SK-N-SH (cell line): Measurements from ENCODE around the gene FSIP1. TPM values are rescaled to one million over a fixed set of nuclear protein-coding genes. Genes with fewer than 3 reads are reported as not detected.

Experiments used
- CTCF ChIA-PET: fragments of 300-600, 350-600 bp; formaldehyde crosslinking; extraction: SDS; loops from one replicate; lab custom pipeline; 2021; lab: Yijun Ruan, JAX
- POLR2A ChIA-PET: fragments of 350-600 bp; sonication (Branson Sonifier 250); formaldehyde crosslinking; extraction: SDS; loops from one replicate; lab custom pipeline; 2020; ENCODE audit warnings: antibody characterized with exemption, inconsistent platforms; lab: Yijun Ruan, JAX
- DNase-seq: peaks from one replicate; pipeline ENCODE4 v3.0.0; 2012
- H2AFZ ChIP-seq: fragments of 200-600 bp; sonication (generic); 2 replicates; pipeline ENCODE4 v1.8.1; 2016; ENCODE audit warnings: antibody characterized with exemption, mild to moderate bottlenecking, low read depth
- H3F3A ChIP-seq: fragments of 200-600 bp; sonication (generic); replicated peaks from 2 replicates; pipeline ENCODE3; 2016; ENCODE audit warnings: antibody characterized with exemption, mild to moderate bottlenecking; ENCODE audit not compliant: insufficient read depth
- H3K27ac ChIP-seq, 2 experiments: fragments of 200-500 bp in 1 of 2; fragments of 200-600 bp in 1 of 2; sonication (Bioruptor generic) in 1 of 2; sonication (generic), shearing (Covaris generic) in 1 of 2; 2 replicates each; pipeline versions ENCODE4 v1.5.1 to v1.6.1; 2014 to 2016; ENCODE audit warnings: low read depth in 2 of 2, inconsistent platforms in 1 of 2, low read length in 1 of 2, mild to moderate bottlenecking in 1 of 2, mixed read lengths in 1 of 2
- H3K27me3 ChIP-seq: fragments of 200-600 bp; sonication (generic), shearing (Covaris generic); 2 replicates; pipeline ENCODE4 v1.6.1; 2016; ENCODE audit warnings: mixed run types; ENCODE audit not compliant: insufficient read depth
- H3K36me3 ChIP-seq, 2 experiments: fragments of 200-500 bp in 1 of 2; fragments of 200-600 bp in 1 of 2; sonication (Bioruptor generic) in 1 of 2; sonication (generic) in 1 of 2; replicated peaks in 1 of 2; 2 replicates each; pipeline versions ENCODE3 to v1.5.1; 2014 to 2016; ENCODE audit warnings: low read length in 1 of 2, mild to moderate bottlenecking in 1 of 2; ENCODE audit not compliant: insufficient read depth in 2 of 2, control insufficient read depth in 1 of 2
- H3K4me1 ChIP-seq, 2 experiments: fragments of 200-500 bp in 1 of 2; fragments of 200-600 bp in 1 of 2; sonication (Bioruptor generic) in 1 of 2; sonication (generic), shearing (Covaris generic) in 1 of 2; 2 replicates each; pipeline versions ENCODE4 v1.5.1 to v1.6.1; 2014 to 2016; ENCODE audit warnings: low read depth in 1 of 2, low read length in 1 of 2, mixed run types in 1 of 2; ENCODE audit not compliant: insufficient read depth in 2 of 2, control insufficient read depth in 1 of 2
- H3K4me2 ChIP-seq: fragments of 200-600 bp; sonication (generic), shearing (Covaris generic); 2 replicates; pipeline ENCODE4 v1.6.1; 2017; ENCODE audit warnings: mixed run types
- H3K4me3 ChIP-seq, 2 experiments: fragments of 200-500 bp in 1 of 2; fragments of 200-600 bp in 1 of 2; sonication (Bioruptor generic) in 1 of 2; sonication (generic), shearing (Covaris generic) in 1 of 2; 2 replicates each; pipeline versions ENCODE4 v1.5.1 to v1.8.1; 2014 to 2016; ENCODE audit warnings: low read depth in 2 of 2, inconsistent platforms in 1 of 2, low read length in 1 of 2, mild to moderate bottlenecking in 1 of 2, mixed read lengths in 1 of 2, moderate library complexity in 1 of 2
- H3K79me2 ChIP-seq: fragments of 200-600 bp; sonication (generic); 2 replicates; pipeline ENCODE4 v1.8.1; 2017; ENCODE audit warnings: mild to moderate bottlenecking; ENCODE audit not compliant: insufficient read depth
- H3K9ac ChIP-seq: fragments of 200-600 bp; sonication (generic); 2 replicates; pipeline ENCODE4 v1.6.1; 2017; ENCODE audit warnings: mixed run types
- H3K9me2 ChIP-seq: fragments of 200-600 bp; sonication (generic); 2 replicates; pipeline ENCODE4 v1.6.1; 2017; ENCODE audit warnings: mixed run types
- H3K9me3 ChIP-seq: fragments of 200-600 bp; sonication (generic); 2 replicates; pipeline ENCODE4 v1.6.1; 2017; ENCODE audit warnings: mixed run types, mild to moderate bottlenecking, moderate library complexity
- H4K20me1 ChIP-seq: fragments of 200-600 bp; sonication (generic); 2 replicates; pipeline ENCODE4 v1.6.1; 2017; ENCODE audit warnings: mild to moderate bottlenecking, mixed run types; ENCODE audit not compliant: insufficient read depth
- ELF1 ChIP-seq: IDR thresholded peaks from 2 replicates; pipeline ENCODE4 v1.4.0; 2012
- EP300 ChIP-seq, 2 experiments: IDR thresholded peaks; 2 replicates each; pipeline versions ENCODE4 v1.4.0 to v1.6.1; 2012; ENCODE audit warnings: borderline replicate concordance in 1 of 2, low read depth in 1 of 2, low read length in 1 of 2
- FOSL2 ChIP-seq: IDR thresholded peaks from 2 replicates; pipeline ENCODE4 v1.4.0; 2012; ENCODE audit warnings: low read depth, mild to moderate bottlenecking, moderate library complexity, borderline replicate concordance
- FOXJ3 ChIP-seq: sonication (generic); formaldehyde crosslinking; IDR thresholded peaks from 2 replicates; pipeline ENCODE4 v1.5.1; 2020; ENCODE audit warnings: mild to moderate bottlenecking, missing genetic modification reagents
- GABPA ChIP-seq: IDR thresholded peaks from 2 replicates; pipeline ENCODE4 v1.4.0; 2012; ENCODE audit warnings: low read depth, mild to moderate bottlenecking
- GATA2 ChIP-seq: sonication (generic); formaldehyde crosslinking; IDR thresholded peaks from 2 replicates; pipeline ENCODE4 v1.5.0; 2020; ENCODE audit warnings: mild to moderate bottlenecking, missing genetic modification reagents
- MEF2A ChIP-seq: IDR thresholded peaks from 2 replicates; pipeline ENCODE4 v1.4.0; 2012; ENCODE audit warnings: low read depth, borderline replicate concordance
- NFIC ChIP-seq: IDR thresholded peaks from 2 replicates; pipeline ENCODE4 v1.4.0; 2012; ENCODE audit warnings: borderline replicate concordance
- RAD21 ChIP-seq: IDR thresholded peaks from 2 replicates; pipeline ENCODE4 v1.6.1; 2012; ENCODE audit warnings: mild to moderate bottlenecking, low read length
- RCOR1 ChIP-seq: fragments of 150-350 bp; IDR thresholded peaks from 2 replicates; pipeline ENCODE4 v1.6.1; 2017; ENCODE audit warnings: antibody characterized with exemption, low read length
- RFX5 ChIP-seq: IDR thresholded peaks from 2 replicates; pipeline ENCODE4 v1.6.1; 2012; ENCODE audit warnings: mild to moderate bottlenecking, improper control_type of control experiment, low read length
- SMC3 ChIP-seq: IDR thresholded peaks from 2 replicates; pipeline ENCODE4 v1.6.1; 2012; ENCODE audit warnings: low read depth, low read length, improper control_type of control experiment
- TEAD4 ChIP-seq: IDR thresholded peaks from 2 replicates; pipeline ENCODE4 v1.4.0; 2012; ENCODE audit warnings: mild to moderate bottlenecking, borderline replicate concordance; ENCODE audit not compliant: insufficient read depth
- YY1 ChIP-seq: IDR thresholded peaks from 2 replicates; pipeline ENCODE4 v1.4.0; 2012; ENCODE audit warnings: low read depth, mild to moderate bottlenecking
- WGBS: methylation state at CpG from one replicate; pipeline ENCODE4 v1.1.6; 2017; ENCODE audit warnings: low lambda C conversion rate; 5-methylcytosine and 5-hydroxymethylcytosine counted together
- polyA plus RNA-seq, 3 experiments: library from polyadenylated mRNA; depleted of rRNA; stranded (reverse); fragments of >200 nt; gene quantifications; 2 replicates each; pipeline ENCODE4 v1.2.3, GENCODE V29; 2012
- TF ChIP-seq, protein P1 (sequence below): fragments of 150-350 bp; IDR thresholded peaks from 2 replicates; pipeline ENCODE4 v1.6.1; 2016; ENCODE audit warnings: mild to moderate bottlenecking, low read depth, low read length
- TF ChIP-seq, protein P2 (sequence below): IDR thresholded peaks from 2 replicates; pipeline ENCODE4 v1.4.0; 2012; ENCODE audit warnings: low read depth
- TF ChIP-seq, protein P3 (sequence below): fragments of 150-350 bp; IDR thresholded peaks from 2 replicates; pipeline ENCODE4 v1.6.1; 2017; ENCODE audit warnings: antibody characterized with exemption, low read length, low read depth, borderline replicate concordance
- TF ChIP-seq, protein P4 (sequence below): fragments of 200-600 bp; sonication (generic); IDR thresholded peaks from 2 replicates; pipeline ENCODE4 v1.6.1; 2017; ENCODE audit warnings: antibody characterized with exemption, mild to moderate bottlenecking, moderate library complexity

Gene FSIP1
- polyA plus RNA-seq, 1 of the 3 experiments (the other 2 are of a cell fraction) = 0.43 TPM

DNA sequence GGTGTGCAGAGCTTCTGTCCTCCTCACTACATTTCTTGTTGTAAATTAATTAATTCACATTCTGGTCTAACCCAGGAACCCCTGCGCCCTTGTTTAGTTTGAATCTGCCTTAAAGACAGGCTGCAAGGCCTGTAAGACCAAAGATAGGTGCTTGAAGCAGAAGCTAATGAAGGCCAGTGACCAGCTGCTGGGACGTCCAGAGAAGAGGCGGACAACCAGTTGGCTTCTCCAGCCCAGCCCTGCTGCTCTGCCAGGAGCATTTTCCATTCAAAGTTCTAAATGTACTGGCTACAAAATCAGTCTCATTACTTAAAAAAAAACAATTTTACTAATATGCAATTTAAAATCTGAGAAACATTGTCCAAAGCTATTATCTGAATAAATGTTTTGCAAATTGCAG is 43.6 kb downstream of the FSIP1 start:
- H3K4me2 ChIP-seq = no peak overlapping the region
- peaks cover 0 to 5% of the 10 kb centered on the region in 2 experiments; a peak in 1 of 4 replicates for H3K4me1 ChIP-seq
- WGBS = 92% methylated on average over 3 of the region's 3 CpGs
- TF ChIP-seq, protein P1, sequence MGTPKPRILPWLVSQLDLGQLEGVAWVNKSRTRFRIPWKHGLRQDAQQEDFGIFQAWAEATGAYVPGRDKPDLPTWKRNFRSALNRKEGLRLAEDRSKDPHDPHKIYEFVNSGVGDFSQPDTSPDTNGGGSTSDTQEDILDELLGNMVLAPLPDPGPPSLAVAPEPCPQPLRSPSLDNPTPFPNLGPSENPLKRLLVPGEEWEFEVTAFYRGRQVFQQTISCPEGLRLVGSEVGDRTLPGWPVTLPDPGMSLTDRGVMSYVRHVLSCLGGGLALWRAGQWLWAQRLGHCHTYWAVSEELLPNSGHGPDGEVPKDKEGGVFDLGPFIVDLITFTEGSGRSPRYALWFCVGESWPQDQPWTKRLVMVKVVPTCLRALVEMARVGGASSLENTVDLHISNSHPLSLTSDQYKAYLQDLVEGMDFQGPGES = no peak
- TF ChIP-seq RCOR1 (no peak), RFX5 (no peak), YY1 (no peak), RAD21 (no peak), GABPA (no peak), EP300 (IDR thresholded peaks at IDR 0.05; ENCODE audit: borderline replicate concordance in 1 of 2, low read depth in 1 of 2, low read length in 1 of 2) (no peak), FOSL2 (no peak), NFIC (no peak), TEAD4 (no peak), GATA2 (CRISPR knock-in tag) (no peak), MEF2A (no peak), FOXJ3 (CRISPR knock-in tag) (no peak), ELF1 (no peak), SMC3 (no peak)
- TF ChIP-seq, protein P2, sequence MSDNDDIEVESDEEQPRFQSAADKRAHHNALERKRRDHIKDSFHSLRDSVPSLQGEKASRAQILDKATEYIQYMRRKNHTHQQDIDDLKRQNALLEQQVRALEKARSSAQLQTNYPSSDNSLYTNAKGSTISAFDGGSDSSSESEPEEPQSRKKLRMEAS = no peak
- TF ChIP-seq, protein P3, sequence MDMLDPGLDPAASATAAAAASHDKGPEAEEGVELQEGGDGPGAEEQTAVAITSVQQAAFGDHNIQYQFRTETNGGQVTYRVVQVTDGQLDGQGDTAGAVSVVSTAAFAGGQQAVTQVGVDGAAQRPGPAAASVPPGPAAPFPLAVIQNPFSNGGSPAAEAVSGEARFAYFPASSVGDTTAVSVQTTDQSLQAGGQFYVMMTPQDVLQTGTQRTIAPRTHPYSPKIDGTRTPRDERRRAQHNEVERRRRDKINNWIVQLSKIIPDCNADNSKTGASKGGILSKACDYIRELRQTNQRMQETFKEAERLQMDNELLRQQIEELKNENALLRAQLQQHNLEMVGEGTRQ = no peak
- TF ChIP-seq, protein P4, sequence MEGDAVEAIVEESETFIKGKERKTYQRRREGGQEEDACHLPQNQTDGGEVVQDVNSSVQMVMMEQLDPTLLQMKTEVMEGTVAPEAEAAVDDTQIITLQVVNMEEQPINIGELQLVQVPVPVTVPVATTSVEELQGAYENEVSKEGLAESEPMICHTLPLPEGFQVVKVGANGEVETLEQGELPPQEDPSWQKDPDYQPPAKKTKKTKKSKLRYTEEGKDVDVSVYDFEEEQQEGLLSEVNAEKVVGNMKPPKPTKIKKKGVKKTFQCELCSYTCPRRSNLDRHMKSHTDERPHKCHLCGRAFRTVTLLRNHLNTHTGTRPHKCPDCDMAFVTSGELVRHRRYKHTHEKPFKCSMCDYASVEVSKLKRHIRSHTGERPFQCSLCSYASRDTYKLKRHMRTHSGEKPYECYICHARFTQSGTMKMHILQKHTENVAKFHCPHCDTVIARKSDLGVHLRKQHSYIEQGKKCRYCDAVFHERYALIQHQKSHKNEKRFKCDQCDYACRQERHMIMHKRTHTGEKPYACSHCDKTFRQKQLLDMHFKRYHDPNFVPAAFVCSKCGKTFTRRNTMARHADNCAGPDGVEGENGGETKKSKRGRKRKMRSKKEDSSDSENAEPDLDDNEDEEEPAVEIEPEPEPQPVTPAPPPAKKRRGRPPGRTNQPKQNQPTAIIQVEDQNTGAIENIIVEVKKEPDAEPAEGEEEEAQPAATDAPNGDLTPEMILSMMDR = no peak
- no peak overlapping the region for H2AFZ ChIP-seq
- 0 out of 2 replicates have a peak, but pooled peaks cover 4% of the 10 kb centered on the region for H3K9me2 ChIP-seq
- H3F3A ChIP-seq = no peaks in the 10 kb centered on the region
- ChIA-PET CTCF (interaction anchor here (1.6 to 5.1 kb wide), 3 partner anchors 17 to 1031 kb away, joined by 4 to 41 read pairs (median 5); no protein-coding TSS in a partner anchor), POLR2A (no interaction called here)
- H3K9ac ChIP-seq = no peak overlapping the region
- H3K79me2 ChIP-seq = no peaks in the 10 kb centered on the region
- H3K4me3 ChIP-seq = no peak overlapping the region
- no peak overlapping the region for H3K27ac ChIP-seq
- no peaks in the 10 kb centered on the region for H3K36me3 ChIP-seq
- H3K27me3 ChIP-seq = no peaks in the 10 kb centered on the region
- no peak for DNase-seq
- H4K20me1 ChIP-seq = no peaks in the 10 kb centered on the region
- no peaks in the 10 kb centered on the region for H3K9me3 ChIP-seq
